OCI-LY3 (cell line): Measurements from ENCODE around the gene HRG.
"Not testable (repeated sequence)": the region's sequence is repeated elsewhere in the genome, so short reads cannot be mapped to it uniquely, and the experiment has no call there.

ENCODE experiments used
- H2AFZ ChIP-seq: fragments of 200-600, 300-600 bp; shearing (Covaris generic); 2 replicates; pipeline ENCODE4 v1.6.0; 2014; ENCODE audit warnings: antibody characterized with exemption, low read depth, low read length
- H3K27ac ChIP-seq: fragments of 200-600, 300-600 bp; sonication (generic); 2 replicates; pipeline ENCODE4 v1.5.1; 2014; ENCODE audit warnings: mild to moderate bottlenecking, low read length, moderate library complexity, mixed read lengths
- H3K27me3 ChIP-seq: fragments of 200-600, 300-600 bp; sonication (generic); 2 replicates; pipeline ENCODE4 v1.6.1; 2014; ENCODE audit warnings: low read depth, low read length, mixed read lengths
- H3K36me3 ChIP-seq: fragments of 200-600, 300-600 bp; sonication (generic); replicated peaks from 2 replicates; pipeline ENCODE3; 2014; ENCODE audit warnings: low read depth, low read length, mixed read lengths
- H3K4me1 ChIP-seq: fragments of 300-600, 200-600 bp; sonication (generic); 2 replicates; pipeline ENCODE4 v1.6.1; 2014; ENCODE audit warnings: low read length, mixed read lengths
- H3K4me2 ChIP-seq: fragments of 200-600, 300-600 bp; sonication (generic); 2 replicates; pipeline ENCODE4 v1.6.1; 2014; ENCODE audit warnings: low read length, mixed read lengths
- H3K4me3 ChIP-seq: fragments of 300-600, 200-600 bp; sonication (generic); 2 replicates; pipeline ENCODE4 v1.5.1; 2014; ENCODE audit warnings: antibody characterized with exemption, mild to moderate bottlenecking, low read length, moderate library complexity
- H3K79me2 ChIP-seq: fragments of 300-600, 200-600 bp; shearing (Covaris generic); 2 replicates; pipeline ENCODE4 v1.6.1; 2014; ENCODE audit warnings: mild to moderate bottlenecking, low read length, mixed read lengths
- H3K9ac ChIP-seq: fragments of 300-600, 200-600 bp; shearing (Covaris generic); 2 replicates; pipeline ENCODE4 v1.6.0; 2014; ENCODE audit warnings: mild to moderate bottlenecking, low read length, moderate library complexity
- H3K9me3 ChIP-seq: fragments of 200-600, 300-600 bp; shearing (Covaris generic); 2 replicates; pipeline ENCODE4 v1.6.1; 2014; ENCODE audit warnings: low read length, mixed read lengths; ENCODE audit not compliant: insufficient read depth
- H4K20me1 ChIP-seq: fragments of 200-600, 300-600 bp; sonication (generic); 2 replicates; pipeline ENCODE4 v1.6.1; 2016; ENCODE audit warnings: low read length, mixed read lengths; ENCODE audit not compliant: insufficient read depth
- EZH2phosphoT487 ChIP-seq: fragments of 200-600 bp; shearing (Covaris generic); IDR thresholded peaks from 2 replicates; pipeline ENCODE4 v1.6.1; 2018; ENCODE audit warnings: antibody characterized with exemption, mixed run types, low read depth
- TF ChIP-seq, protein P1 (sequence below): fragments of 200-600, 300-600 bp; sonication (generic); IDR thresholded peaks from 2 replicates; pipeline ENCODE4 v1.5.1; 2014; ENCODE audit warnings: antibody characterized with exemption, low read length, low read depth

The HRG gene

DNA sequence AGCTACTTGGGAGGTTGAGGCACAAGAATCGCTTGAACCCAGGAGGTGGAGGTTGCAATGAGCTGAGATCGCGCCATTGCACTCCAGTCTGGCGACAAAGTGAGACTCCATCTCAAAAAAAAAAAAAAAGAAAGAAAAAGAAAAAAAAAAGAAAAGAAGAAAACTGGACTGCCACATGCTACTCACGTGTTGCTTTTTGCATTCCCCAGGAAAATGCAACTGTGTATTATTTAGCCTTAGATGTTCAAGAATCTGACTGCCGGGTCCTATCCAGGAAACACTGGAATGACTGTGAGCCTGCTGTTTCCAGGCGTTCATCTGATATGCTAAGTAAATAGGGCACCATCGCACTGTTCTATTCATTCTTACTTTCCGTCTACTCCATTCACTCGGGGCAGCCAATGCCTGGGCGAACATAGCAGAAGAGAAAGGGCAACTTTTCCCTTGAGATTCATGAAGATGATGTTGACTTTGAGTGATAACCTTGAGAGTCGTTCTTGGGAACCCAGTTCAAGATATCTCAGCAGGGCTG lies 21.4 kb downstream of the HRG start:
- Histone ChIP-seq H2AFZ (no peak overlapping the region), H3K4me1 (no peaks in the 10 kb centered on the region), H3K4me2 (no peak overlapping the region), H3K9ac (no peak overlapping the region), H3K27ac (no peak overlapping the region), H3K9me3 (no peaks in the 10 kb centered on the region), H3K79me2 (no peaks in the 10 kb centered on the region), H4K20me1 (no peaks in the 10 kb centered on the region), H3K27me3 (peaks cover 9% of the 10 kb centered on the region), H3K36me3 (no peaks in the 10 kb centered on the region), H3K4me3 (no peak overlapping the region)
- no peak for TF ChIP-seq EZH2phosphoT487
- TF ChIP-seq, protein P1, sequence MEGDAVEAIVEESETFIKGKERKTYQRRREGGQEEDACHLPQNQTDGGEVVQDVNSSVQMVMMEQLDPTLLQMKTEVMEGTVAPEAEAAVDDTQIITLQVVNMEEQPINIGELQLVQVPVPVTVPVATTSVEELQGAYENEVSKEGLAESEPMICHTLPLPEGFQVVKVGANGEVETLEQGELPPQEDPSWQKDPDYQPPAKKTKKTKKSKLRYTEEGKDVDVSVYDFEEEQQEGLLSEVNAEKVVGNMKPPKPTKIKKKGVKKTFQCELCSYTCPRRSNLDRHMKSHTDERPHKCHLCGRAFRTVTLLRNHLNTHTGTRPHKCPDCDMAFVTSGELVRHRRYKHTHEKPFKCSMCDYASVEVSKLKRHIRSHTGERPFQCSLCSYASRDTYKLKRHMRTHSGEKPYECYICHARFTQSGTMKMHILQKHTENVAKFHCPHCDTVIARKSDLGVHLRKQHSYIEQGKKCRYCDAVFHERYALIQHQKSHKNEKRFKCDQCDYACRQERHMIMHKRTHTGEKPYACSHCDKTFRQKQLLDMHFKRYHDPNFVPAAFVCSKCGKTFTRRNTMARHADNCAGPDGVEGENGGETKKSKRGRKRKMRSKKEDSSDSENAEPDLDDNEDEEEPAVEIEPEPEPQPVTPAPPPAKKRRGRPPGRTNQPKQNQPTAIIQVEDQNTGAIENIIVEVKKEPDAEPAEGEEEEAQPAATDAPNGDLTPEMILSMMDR, result no peak

DNA sequence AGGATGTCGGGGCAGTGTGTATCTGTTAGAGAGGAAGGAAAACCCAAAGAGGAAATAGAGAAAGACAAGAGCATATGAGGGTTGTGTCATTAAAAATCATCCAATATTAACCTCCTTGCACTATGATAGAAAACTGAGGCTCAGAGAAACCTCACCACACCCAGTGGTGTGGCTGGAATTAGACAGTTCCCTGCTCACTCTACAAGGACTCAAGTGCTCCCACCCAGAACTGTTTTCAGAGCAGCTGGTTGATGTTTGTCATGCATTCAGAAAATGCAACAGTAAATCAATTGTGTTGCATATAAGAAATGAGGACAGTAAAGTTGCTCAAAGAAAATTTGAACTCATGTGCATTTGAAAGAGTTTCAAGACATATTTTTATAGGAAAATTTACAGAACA lies 24.5 kb downstream of the HRG start:
- H3K79me2 ChIP-seq, H3K27ac ChIP-seq, H3K4me3 ChIP-seq, H4K20me1 ChIP-seq, H3K4me2 ChIP-seq, H3K9ac ChIP-seq, H2AFZ ChIP-seq, H3K4me1 ChIP-seq, H3K36me3 ChIP-seq, H3K9me3 ChIP-seq: not testable (repeated sequence)
- H3K27me3 ChIP-seq, result peaks cover 15% of the 10 kb centered on the region

DNA sequence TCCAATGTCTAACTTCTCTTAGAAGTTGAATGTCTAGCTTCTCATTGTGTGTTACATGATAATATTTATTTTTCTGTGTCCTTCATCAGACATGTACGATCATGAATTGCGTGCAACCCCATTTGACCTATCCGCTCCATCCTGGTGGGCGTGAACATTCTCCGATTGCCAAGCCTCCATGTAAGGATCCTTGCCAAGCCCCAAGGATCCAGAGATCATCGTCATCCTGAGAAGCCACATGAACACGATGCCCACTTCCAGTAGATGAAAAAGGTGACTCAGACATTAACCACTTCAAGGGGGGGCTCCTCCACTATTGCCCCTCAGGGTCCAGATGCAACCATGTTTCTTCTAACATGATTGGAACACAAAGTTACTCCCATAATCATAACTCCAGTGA lies 25.9 kb downstream of the HRG start:
- no peaks in the 10 kb centered on the region for H4K20me1 ChIP-seq
- no peak overlapping the region for H3K4me2 ChIP-seq
- no peak overlapping the region for H3K9ac ChIP-seq
- H3K36me3 ChIP-seq, result no peaks in the 10 kb centered on the region
- no peaks in the 10 kb centered on the region for H3K79me2 ChIP-seq
- no peaks in the 10 kb centered on the region for H3K9me3 ChIP-seq
- H3K27me3 ChIP-seq, result peaks cover 15% of the 10 kb centered on the region
- no peak overlapping the region for H2AFZ ChIP-seq
- H3K4me3 ChIP-seq, result no peak overlapping the region
- no peaks in the 10 kb centered on the region for H3K4me1 ChIP-seq
- no peak overlapping the region for H3K27ac ChIP-seq
- TF ChIP-seq EZH2phosphoT487, result no peak
- TF ChIP-seq, protein P1, result no peak

DNA sequence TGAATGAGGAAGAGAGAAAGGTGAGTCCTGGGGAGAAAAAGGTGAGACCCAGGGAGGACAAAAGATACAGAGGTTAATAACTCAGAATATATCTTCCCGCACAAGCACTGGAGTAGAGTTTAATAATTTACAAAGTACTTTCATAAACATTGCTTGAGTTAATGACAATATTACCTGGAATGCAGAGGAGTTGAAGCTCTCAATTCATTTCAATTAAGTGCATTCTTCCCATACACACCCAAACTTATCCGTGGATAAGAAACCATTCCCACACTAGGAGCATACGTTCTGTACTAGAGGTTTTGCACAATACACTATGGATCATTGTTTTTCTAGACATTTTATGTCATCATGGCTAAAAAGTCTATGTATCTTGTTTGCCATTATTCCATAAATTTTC lies 28.0 kb downstream of the HRG start:
- no peaks in the 10 kb centered on the region for H3K4me1 ChIP-seq
- H3K9ac ChIP-seq, result no peak overlapping the region
- H3K36me3 ChIP-seq, result no peaks in the 10 kb centered on the region
- H3K4me2 ChIP-seq, result no peak overlapping the region
- H3K4me3 ChIP-seq, result no peak overlapping the region
- H3K27me3 ChIP-seq, result peaks cover 13% of the 10 kb centered on the region
- no peak for TF ChIP-seq EZH2phosphoT487
- TF ChIP-seq, protein P1, result no peak
- H2AFZ ChIP-seq, result no peak overlapping the region
- H3K9me3 ChIP-seq, result no peaks in the 10 kb centered on the region
- H3K27ac ChIP-seq, result no peak overlapping the region
- no peaks in the 10 kb centered on the region for H4K20me1 ChIP-seq
- no peaks in the 10 kb centered on the region for H3K79me2 ChIP-seq
